IPS-18a (cell line): ENCODE measurements around the gene ASXL2.
"Not testable (repeated sequence)": the region's sequence is repeated elsewhere in the genome, so short reads cannot be mapped to it uniquely, and the experiment has no call there.

Experiments
- H3K27ac ChIP-seq: one replicate; pipeline ENCODE4 v1.5.1; 2013; ENCODE audit warnings: low read length
- H3K27me3 ChIP-seq: one replicate; pipeline ENCODE4 v1.6.1; 2013; ENCODE audit warnings: mild to moderate bottlenecking, low read length; ENCODE audit not compliant: control insufficient read depth, insufficient read depth
- H3K36me3 ChIP-seq: one replicate; pipeline ENCODE4 v1.6.1; 2013; ENCODE audit warnings: low read depth, low read length; ENCODE audit not compliant: control insufficient read depth
- H3K4me1 ChIP-seq: one replicate; pipeline ENCODE4 v1.6.1; 2013; ENCODE audit warnings: low read depth, low read length; ENCODE audit not compliant: control insufficient read depth
- H3K4me3 ChIP-seq: one replicate; pipeline ENCODE4 v1.5.1; 2013; ENCODE audit warnings: low read length
- H3K9ac ChIP-seq: one replicate; pipeline ENCODE4 v1.6.1; 2013; ENCODE audit warnings: mild to moderate bottlenecking, low read length, moderate library complexity
- H3K9me3 ChIP-seq: one replicate; pipeline ENCODE4 v1.6.1; 2013; ENCODE audit warnings: low read depth, low read length; ENCODE audit not compliant: control insufficient read depth

ASXL2 gene

GRCh38 chr2:25912851-25913695 is 34.8 kb upstream of the ASXL2 start:
- Histone ChIP-seq H3K36me3 (no peaks in the 10 kb centered on the region), H3K4me1 (peaks cover 11% of the 10 kb centered on the region), H3K27ac (peak overlapping the region; percentile 74), H3K27me3 (no peaks in the 10 kb centered on the region), H3K4me3 (peak overlapping the region; percentile 54), H3K9me3 (no peaks in the 10 kb centered on the region), H3K9ac (peak overlapping the region; percentile 34)

DNA sequence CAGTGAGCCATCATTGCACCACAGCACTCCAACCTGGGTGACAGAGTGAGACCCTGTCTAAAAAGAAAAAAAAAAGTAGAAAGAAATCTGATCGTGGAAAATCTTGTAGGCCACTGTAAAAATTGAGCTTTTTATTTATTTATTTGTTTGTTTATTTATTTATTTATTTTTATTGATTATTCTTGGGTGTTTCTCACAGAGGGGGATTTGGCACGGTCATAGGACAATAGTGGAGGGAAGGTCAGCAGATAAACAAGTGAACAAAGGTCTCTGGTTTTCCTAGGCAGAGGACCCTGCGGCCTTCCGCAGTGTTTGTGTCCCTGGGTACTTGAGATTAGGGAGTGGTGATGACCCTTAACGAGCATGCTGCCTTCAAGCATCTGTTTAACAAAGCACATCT is 31.3 kb upstream of the ASXL2 start:
- not testable (repeated sequence) for H3K27me3 ChIP-seq, H3K36me3 ChIP-seq

DNA sequence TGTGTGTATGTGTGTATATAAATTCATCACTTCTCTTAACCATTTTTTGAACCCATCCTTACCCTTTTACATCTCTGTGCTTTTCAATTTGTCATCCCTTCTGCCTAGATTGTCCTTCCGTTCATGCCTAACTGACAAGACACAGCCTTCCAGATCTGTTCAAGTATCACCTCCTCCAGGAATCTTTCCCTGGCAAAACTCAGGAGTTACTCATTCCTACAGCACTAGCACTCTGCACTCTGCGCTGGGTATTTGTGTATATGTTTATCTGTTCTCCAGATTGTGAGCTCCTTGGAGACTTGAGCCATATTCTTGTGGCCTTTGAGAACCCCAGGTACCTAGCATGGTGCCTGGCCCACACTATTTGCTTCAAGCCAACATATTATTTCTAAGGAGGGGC is 26.8 kb upstream of the ASXL2 start:
- H3K9me3 ChIP-seq: no peaks in the 10 kb centered on the region
- no peak overlapping the region for H3K4me3 ChIP-seq
- H3K27me3 ChIP-seq: no peaks in the 10 kb centered on the region
- no peaks in the 10 kb centered on the region for H3K4me1 ChIP-seq
- no peaks in the 10 kb centered on the region for H3K36me3 ChIP-seq
- H3K27ac ChIP-seq: no peak overlapping the region
- H3K9ac ChIP-seq: no peak overlapping the region

More for the DNA sequence above, 31.3 kb upstream of the ASXL2 start:
- not testable (repeated sequence) for H3K27ac ChIP-seq, H3K4me3 ChIP-seq, H3K9ac ChIP-seq, H3K9me3 ChIP-seq
- H3K4me1 ChIP-seq: peaks cover 11% of the 10 kb centered on the region

DNA sequence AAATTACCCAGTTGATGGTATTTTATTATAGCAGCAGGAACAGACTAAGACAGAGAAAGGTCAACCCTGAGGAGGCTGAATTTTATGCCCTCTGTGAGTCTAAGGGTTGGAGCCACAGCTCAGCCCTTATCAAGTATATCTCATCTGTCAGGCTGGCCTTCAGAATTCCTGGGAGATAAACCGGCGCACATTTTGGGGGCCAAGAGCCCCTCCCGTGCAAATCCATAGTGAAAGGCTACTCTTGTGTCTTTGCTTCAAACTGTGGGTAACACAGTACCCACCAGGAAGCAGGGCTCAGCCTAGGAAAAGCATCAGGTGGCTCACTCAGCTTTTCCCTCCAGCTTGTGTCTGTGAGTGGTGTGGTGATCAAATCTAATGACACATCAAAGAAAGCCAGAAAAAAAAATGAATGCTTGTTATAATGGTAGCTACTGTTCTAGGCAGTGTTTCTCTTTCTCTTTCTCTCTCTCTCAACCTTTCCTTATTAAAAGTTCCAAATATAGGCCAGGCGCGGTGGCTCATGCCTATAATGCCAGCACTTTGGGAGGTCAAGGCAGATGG is 25.0 kb upstream of the ASXL2 start:
- no peak overlapping the region for H3K9ac ChIP-seq
- H3K27ac ChIP-seq: no peak overlapping the region
- H3K9me3 ChIP-seq: no peaks in the 10 kb centered on the region

GRCh38 chr2:25899404-25899970 is 21.2 kb upstream of the ASXL2 start:
- no peaks in the 10 kb centered on the region for H3K36me3 ChIP-seq
- H3K27me3 ChIP-seq: no peaks in the 10 kb centered on the region
- no peaks in the 10 kb centered on the region for H3K9me3 ChIP-seq
- no peak overlapping the region for H3K9ac ChIP-seq
- no peaks in the 10 kb centered on the region for H3K4me1 ChIP-seq
- H3K4me3 ChIP-seq: no peak overlapping the region
- H3K27ac ChIP-seq: no peak overlapping the region

More for the DNA sequence above, 25.0 kb upstream of the ASXL2 start:
- Histone ChIP-seq H3K27me3 (no peaks in the 10 kb centered on the region), H3K4me3 (no peak overlapping the region), H3K36me3 (no peaks in the 10 kb centered on the region), H3K4me1 (no peaks in the 10 kb centered on the region)

- H3K4me3 ChIP-seq: no peak overlapping the region
- no peaks in the 10 kb centered on the region for H3K9me3 ChIP-seq
- no peaks in the 10 kb centered on the region for H3K36me3 ChIP-seq
- H3K4me1 ChIP-seq: no peaks in the 10 kb centered on the region
- no peaks in the 10 kb centered on the region for H3K27me3 ChIP-seq
- H3K9ac ChIP-seq: no peak overlapping the region
- no peak overlapping the region for H3K27ac ChIP-seq
Observed at GRCh38 chr2:25897506-25897905, 19.2 kb upstream of the ASXL2 start.

DNA sequence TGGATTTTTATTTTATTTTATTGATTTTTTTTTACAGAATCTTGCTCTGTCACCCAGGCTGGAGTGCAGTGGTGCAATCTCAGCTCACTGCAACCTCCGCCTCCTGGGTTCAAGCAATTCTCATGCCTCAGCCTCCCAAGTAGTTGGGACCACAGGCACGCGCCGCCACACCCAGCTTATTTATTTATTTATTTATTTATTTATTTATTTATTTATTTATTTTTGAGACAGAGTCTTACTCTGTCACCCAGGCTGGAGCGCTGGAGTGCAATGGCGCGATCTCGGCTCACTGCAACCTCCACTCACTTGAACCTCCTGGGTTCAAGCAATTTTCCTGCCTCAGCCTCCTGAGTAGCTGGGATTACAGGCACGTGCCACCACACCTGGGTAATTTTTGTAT is 18.0 kb upstream of the ASXL2 start:
- not testable (repeated sequence) for H3K9ac ChIP-seq, H3K4me1 ChIP-seq, H3K36me3 ChIP-seq, H3K4me3 ChIP-seq, H3K27ac ChIP-seq, H3K9me3 ChIP-seq, H3K27me3 ChIP-seq

DNA sequence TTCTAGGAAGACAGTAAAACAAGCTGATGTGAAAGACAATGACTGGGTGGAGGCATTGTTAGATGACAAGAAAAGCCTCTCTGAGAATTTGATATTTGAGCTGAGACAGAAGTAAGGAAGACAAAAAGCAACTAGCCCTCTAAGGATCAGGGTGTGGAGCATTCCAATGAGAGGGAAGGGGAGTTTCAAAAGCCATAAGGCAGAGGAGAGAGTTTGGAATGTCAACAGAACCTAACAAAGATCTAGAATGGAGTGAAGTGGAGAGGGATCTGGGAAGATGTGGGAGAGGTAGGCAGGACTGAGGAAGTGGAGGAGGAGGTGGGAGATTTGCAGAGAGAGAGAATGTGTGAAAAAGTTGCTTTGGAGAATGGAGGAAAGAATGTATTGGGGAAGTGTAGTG is 17.3 kb upstream of the ASXL2 start:
- Histone ChIP-seq H3K4me1 (no peaks in the 10 kb centered on the region), H3K4me3 (no peak overlapping the region), H3K9me3 (no peaks in the 10 kb centered on the region), H3K27me3 (no peaks in the 10 kb centered on the region), H3K9ac (no peak overlapping the region), H3K27ac (no peak overlapping the region), H3K36me3 (no peaks in the 10 kb centered on the region)

DNA sequence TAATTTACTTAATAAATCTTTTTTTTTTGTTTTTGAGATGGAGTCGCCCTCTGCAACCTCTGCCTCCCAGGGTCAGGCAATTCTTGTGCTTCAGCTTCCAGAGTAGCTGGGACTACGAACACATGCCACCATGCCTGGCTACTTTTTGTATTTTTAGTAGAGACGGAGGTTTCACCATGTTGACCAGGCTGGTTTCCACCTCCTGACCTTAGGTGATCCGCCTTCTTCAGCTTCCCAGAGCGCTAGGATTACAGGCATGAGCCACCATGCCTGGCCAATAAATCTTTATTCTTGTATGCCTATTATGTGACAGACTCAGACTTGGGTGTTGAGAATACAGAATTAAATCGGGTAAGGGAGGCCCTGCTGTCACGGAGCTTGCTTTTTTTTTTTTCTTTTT is 16.7 kb upstream of the ASXL2 start:
- no peaks in the 10 kb centered on the region for H3K27me3 ChIP-seq
- H3K9me3 ChIP-seq: no peaks in the 10 kb centered on the region
- H3K9ac ChIP-seq: no peak overlapping the region
- no peak overlapping the region for H3K27ac ChIP-seq
- H3K4me1 ChIP-seq: no peaks in the 10 kb centered on the region
- H3K36me3 ChIP-seq: no peaks in the 10 kb centered on the region
- no peak overlapping the region for H3K4me3 ChIP-seq

DNA sequence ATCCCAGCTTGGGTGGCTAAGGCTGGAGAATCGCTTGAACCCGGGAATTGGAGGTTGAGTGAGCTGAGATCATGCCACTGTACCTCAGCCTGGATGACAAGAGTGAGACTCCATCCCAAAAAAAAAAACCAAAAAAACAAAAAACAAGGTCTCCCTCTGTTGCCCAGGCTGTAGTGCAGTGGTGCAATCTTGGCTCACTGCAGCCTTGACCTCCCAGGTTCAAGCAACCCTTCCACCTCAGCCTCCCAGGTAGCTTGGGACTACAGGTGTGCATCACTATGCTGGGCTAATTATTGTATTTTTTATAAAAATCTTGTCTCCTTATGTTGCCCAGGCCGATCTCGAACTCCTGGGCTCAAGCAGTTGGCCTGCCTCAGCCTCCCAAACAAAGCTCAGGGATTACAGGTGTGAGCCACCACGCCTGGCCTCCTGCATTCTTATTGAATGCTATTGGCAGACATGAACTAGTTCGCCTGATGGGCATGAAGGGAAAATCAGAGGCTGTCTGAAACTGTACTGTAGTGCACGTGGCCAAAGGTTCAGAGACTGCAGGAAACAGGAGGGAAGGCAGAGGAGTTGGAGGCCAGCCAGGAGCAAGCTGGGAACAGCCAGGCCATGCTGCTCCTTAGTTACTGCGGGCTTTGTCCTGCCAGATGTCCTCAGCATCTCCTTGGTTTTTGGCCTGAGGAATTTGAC is 16.0 kb upstream of the ASXL2 start:
- H3K27ac ChIP-seq: no peak overlapping the region
- H3K36me3 ChIP-seq: no peaks in the 10 kb centered on the region
- no peak overlapping the region for H3K9ac ChIP-seq
- H3K27me3 ChIP-seq: no peaks in the 10 kb centered on the region
- no peaks in the 10 kb centered on the region for H3K4me1 ChIP-seq
- H3K4me3 ChIP-seq: no peak overlapping the region
- H3K9me3 ChIP-seq: no peaks in the 10 kb centered on the region

GRCh38 chr2:25891672-25892071 is 13.4 kb upstream of the ASXL2 start:
- H3K36me3 ChIP-seq: no peaks in the 10 kb centered on the region
- H3K9me3 ChIP-seq: no peaks in the 10 kb centered on the region
- no peak overlapping the region for H3K4me3 ChIP-seq
- no peak overlapping the region for H3K9ac ChIP-seq
- H3K27me3 ChIP-seq: no peaks in the 10 kb centered on the region
- H3K27ac ChIP-seq: no peak overlapping the region
- H3K4me1 ChIP-seq: no peaks in the 10 kb centered on the region
